Right renal cortex interstitium (tissue), 3 donors: ENCODE results near the gene STXBP1. TPM values are rescaled to one million over a fixed set of nuclear protein-coding genes. Genes with fewer than 3 reads are reported as not detected.

ENCODE experiments used
- DNase-seq, 3 donors: peaks; one replicate each; pipeline ENCODE4 v3.0.0-alpha.2; 2013; ENCODE audit warnings: low read depth in 3 of 3, low spot score in 2 of 3
- polyA plus RNA-seq, 3 donors: library from polyadenylated mRNA; unstranded; fragments of 120-200 nt; gene quantifications; one replicate each; pipeline ENCODE4 v1.2.1, GENCODE V29; 2013; ENCODE audit not compliant: insufficient read length in 3 of 3

The STXBP1 gene
- 10 to 100 TPM; 23.4 to 29.9 (median 26.3) TPM for polyA plus RNA-seq

- DNase-seq = peak in 1 of 3 donors; percentile 65
These were observed at the start of gene STXBP1 for GRCh38 chr9:127611899-127612790. Gene STXBP1, plus strand, starts transcription at chr9:127612277. Its CDS starts 127 bp downstream, at chr9:127612404.

- no peak for DNase-seq
These were observed 49.7 kb upstream of the STXBP1 start for GRCh38 chr9:127562279-127562796.

GRCh38 chr9:127562841-127563401 is 49.2 kb upstream of the STXBP1 start:
- no peak for DNase-seq

GRCh38 chr9:127563579-127563978 is 48.5 kb upstream of the STXBP1 start:
- no peak for DNase-seq

GRCh38 chr9:127565231-127565630 is 46.8 kb upstream of the STXBP1 start:
- DNase-seq = no peak

- DNase-seq = no peak
These were observed 45.6 kb upstream of the STXBP1 start for GRCh38 chr9:127566351-127567001.

DNA sequence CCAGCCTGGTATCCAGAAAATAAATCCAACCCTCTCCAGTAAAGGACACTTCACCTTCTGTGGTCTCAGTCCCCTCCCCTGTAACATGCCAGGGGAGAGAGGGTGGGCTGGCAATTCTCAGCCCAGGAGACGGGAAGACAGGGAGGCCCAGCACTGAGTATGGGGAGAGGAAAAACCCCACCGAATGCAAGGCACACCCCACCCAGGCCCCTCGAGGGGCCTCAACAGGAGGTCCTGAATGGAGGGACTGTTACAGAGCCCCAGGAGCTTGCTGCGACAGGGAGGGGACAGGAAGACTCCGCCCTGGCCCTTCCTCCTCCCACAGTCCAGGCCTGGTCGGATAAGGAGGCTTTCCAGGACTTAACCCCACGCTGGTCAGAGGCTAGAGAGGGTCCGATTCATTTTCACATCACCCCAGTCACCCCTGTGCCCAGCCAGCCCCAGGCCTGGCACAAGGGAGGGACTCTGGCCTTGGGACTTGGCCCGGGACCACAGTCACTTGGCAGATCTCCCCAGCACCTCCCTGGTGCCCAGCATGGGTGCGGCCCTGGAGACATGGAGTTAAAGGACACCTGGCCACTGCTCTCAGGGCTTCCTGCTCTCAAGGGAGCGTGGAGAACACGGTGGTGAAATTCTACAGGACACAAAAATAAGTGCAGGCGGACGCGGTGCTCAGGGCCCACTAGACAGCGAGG is 44.9 kb upstream of the STXBP1 start:
- no peak for DNase-seq

GRCh38 chr9:127567730-127568617 is 44.1 kb upstream of the STXBP1 start:
- no peak for DNase-seq

- DNase-seq = no peak
These were observed 43.5 kb upstream of the STXBP1 start for GRCh38 chr9:127568618-127568970.

GRCh38 chr9:127568971-127569885 is 42.8 kb upstream of the STXBP1 start:
- DNase-seq = peak in 2 of 3 donors; percentile 78 to 79

GRCh38 chr9:127569886-127570401 is 42.1 kb upstream of the STXBP1 start:
- no peak for DNase-seq

DNA sequence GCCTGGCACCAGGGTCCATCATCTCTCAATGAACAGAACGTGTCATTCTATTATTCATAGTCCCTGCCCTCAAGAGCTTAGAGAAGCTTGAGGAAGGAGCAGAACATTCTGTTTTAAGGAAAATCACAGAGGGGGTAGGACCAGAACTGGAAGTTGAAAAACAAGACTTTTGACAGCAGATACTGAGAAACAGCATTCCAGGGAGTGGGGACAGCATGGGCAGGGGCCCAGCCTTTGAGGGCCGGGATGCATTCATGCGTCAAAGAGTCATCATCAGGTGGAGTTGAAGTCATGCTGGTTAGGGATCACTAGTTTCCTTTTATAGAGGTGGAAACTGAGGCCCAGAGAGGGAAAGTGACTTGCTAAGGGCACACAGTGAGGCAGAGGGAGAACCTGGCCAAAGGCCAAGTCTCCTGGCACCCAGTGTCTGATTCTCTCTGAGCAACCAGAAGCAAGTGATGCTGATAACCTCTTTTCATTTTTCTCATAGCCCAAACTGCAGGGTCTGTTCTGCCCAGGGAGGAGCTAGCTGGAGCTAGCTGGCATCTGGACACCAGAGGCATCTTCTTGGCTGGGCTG is 41.5 kb upstream of the STXBP1 start:
- DNase-seq = no peak

GRCh38 chr9:127571971-127572370 is 40.1 kb upstream of the STXBP1 start:
- DNase-seq = no peak

- DNase-seq = no peak
These were observed 38.9 kb upstream of the STXBP1 start for GRCh38 chr9:127572961-127573721.

DNA sequence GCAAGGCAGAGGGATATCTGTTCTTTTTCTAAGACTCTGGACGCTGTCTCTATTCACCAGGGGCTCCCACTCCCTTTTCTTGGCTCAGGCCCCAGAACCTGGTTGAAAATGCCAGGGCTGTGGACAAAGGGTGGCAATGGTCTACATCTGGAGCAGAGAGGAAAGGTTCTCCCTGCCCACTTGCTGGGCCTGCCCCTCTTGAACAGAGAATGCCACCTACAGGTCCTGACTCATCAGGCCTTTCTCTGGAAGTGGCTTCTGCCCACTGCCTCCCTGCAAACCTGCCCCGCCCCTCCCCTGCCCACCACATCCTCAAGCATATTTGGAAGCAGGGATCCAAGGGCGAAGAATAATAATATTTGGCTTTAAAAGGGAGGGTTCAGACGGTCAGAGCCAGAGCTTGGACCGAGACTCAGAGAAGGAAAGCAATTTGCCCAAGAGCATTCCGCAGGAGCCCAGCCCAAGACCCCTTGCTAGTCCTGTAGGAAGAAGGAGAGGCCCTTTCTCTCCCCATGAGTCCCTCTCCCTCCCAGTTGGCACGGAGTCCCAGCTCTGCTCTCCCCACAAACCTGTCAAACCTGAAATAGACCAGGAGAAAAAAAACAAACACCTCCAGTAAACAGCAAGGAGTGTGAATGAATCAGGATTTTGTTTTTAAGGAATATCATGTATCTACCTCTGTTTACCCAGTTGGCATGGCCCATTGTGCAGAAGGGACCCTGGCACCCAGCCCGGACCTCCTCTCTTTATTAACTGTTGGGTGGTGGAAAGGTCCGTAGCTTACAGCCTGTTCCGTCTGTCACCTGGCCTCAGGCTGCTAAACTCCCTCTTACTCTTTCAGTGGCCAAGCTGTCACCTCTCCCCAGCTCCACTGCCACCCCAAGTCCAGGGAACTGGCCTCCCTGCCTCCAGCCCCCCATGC is 37.7 kb upstream of the STXBP1 start:
- DNase-seq = no peak
